GM10248 (cell line): ENCODE measurements around the gene PXK.
"Not testable (repeated sequence)": the region's sequence is repeated elsewhere in the genome, so short reads cannot be mapped to it uniquely, and the experiment has no call there.

Experiments used
- CTCF ChIA-PET: fragments of 300-600 bp; sonication (Branson Sonifier 250); formaldehyde crosslinking; extraction: SDS; loops from one replicate; lab custom pipeline; 2021; ENCODE audit warnings: antibody characterized with exemption; lab: Yijun Ruan, JAX
- POLR2A ChIA-PET: fragments of 350-650 bp; sonication (Branson Sonifier 250); formaldehyde crosslinking; extraction: SDS; loops from one replicate; lab custom pipeline; 2020; ENCODE audit warnings: antibody characterized with exemption; lab: Yijun Ruan, JAX
- DNase-seq: peaks from one replicate; pipeline ENCODE4 v3.0.0; 2012; ENCODE audit errors: extremely low spot score
- TF ChIP-seq, protein P1 (sequence below): IDR thresholded peaks from 2 replicates; pipeline ENCODE4 v1.5.1; 2012; ENCODE audit warnings: mild to moderate bottlenecking, low read depth; ENCODE audit errors: extremely low read depth, missing control alignments, control extremely low read depth

PXK gene

DNA sequence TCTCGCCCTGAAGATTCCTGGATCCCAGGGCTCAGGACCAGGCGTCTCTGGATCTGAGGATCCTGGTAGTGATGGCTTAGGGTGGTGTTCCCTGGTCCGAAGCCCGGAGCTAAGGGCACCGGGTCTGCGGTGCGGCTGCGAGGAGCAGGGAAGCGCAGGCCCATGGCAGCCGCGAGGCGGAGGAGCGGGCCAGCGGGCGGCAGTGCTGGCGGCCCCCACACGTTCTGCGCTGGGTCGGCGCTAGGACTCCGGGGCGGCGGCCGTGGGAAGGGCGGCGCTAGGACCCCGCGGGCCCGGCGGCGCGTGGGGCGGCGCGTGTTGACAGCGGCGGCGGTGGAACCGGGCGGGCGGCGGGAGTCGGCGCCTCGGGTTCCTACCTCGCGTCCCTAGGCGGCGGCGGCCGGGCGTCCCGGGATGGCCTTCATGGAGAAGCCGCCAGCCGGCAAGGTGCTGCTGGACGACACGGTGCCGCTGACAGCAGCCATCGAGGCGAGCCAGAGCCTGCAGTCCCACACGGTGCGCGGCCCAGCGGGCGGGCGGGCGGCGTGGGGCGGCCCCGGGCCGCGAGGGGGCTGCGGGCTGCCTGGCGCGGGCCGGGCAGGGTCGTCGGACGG is at the start of gene PXK:
Gene PXK, plus strand, starts transcription at position 318 of the 614 bp plus-strand sequence. Its CDS starts 97 bp downstream, at position 415.
- ChIA-PET POLR2A (no interaction called here), CTCF (interaction anchor here (0.7 to 11.5 kb wide), 13 partner anchors 11 to 161 kb away, joined by 3 to 101 read pairs (median 7); partner anchors contain the start of genes HTD2, KCTD6 and RPP14)
- DNase-seq = peak; percentile 84
- TF ChIP-seq, protein P1, sequence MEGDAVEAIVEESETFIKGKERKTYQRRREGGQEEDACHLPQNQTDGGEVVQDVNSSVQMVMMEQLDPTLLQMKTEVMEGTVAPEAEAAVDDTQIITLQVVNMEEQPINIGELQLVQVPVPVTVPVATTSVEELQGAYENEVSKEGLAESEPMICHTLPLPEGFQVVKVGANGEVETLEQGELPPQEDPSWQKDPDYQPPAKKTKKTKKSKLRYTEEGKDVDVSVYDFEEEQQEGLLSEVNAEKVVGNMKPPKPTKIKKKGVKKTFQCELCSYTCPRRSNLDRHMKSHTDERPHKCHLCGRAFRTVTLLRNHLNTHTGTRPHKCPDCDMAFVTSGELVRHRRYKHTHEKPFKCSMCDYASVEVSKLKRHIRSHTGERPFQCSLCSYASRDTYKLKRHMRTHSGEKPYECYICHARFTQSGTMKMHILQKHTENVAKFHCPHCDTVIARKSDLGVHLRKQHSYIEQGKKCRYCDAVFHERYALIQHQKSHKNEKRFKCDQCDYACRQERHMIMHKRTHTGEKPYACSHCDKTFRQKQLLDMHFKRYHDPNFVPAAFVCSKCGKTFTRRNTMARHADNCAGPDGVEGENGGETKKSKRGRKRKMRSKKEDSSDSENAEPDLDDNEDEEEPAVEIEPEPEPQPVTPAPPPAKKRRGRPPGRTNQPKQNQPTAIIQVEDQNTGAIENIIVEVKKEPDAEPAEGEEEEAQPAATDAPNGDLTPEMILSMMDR = peak; percentile 41

DNA sequence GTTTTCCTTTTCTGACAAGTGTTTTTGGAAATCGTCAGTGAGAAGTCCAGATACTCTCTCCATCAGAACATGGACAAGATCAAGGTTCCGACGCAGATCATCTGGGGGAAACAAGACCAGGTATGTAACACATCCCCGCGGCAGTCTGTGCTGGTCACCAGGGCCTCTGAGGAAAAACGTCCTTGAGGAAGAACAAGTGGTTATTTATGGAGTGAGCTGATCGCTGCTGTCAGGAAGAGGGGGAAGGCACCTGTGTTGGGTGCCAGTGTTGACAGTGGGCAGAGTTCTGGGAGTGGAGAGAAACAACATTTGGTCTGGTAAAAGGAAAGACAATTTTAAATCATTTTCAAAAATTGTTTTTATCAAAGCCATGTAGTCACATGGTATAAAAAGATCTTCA is 47.4 kb upstream of the PXK start:
- ChIA-PET CTCF (interaction anchor here (1.1 to 3.8 kb wide), 4 partner anchors 11 to 97 kb away, joined by 3 to 17 read pairs (median 4); partner anchors contain the start of genes HTD2 and RPP14), POLR2A (no interaction called here)
- TF ChIP-seq, protein P1 = no peak
- no peak for DNase-seq

GRCh38 chr3:58287354-58287753 is 45.3 kb upstream of the PXK start:
- no peak for DNase-seq
- TF ChIP-seq, protein P1 = no peak
- ChIA-PET POLR2A (no interaction called here), CTCF (interaction anchor here (0.7 to 3.8 kb wide), 2 partner anchors 9 to 13 kb away, joined by 3 to 17 read pairs; no protein-coding TSS in a partner anchor)

GRCh38 chr3:58288011-58288728 is 44.5 kb upstream of the PXK start:
- TF ChIP-seq, protein P1 = no peak
- CTCF ChIA-PET = interaction anchor here (0.7 to 3.8 kb wide), 2 partner anchors 8 to 12 kb away, joined by 3 to 17 read pairs; no protein-coding TSS in a partner anchor
- DNase-seq = no peak
- POLR2A ChIA-PET = no interaction called here

GRCh38 chr3:58288964-58289613 is 43.6 kb upstream of the PXK start:
- POLR2A ChIA-PET, DNase-seq, CTCF ChIA-PET: not testable (repeated sequence)

- DNase-seq, POLR2A ChIA-PET: not testable (repeated sequence)
- CTCF ChIA-PET = interaction anchor here (19.6 kb wide), 1 partner anchor 107 kb away, joined by 560 read pairs; no protein-coding TSS in a partner anchor
These were observed 42.2 kb upstream of the PXK start for GRCh38 chr3:58290446-58290845.

DNA sequence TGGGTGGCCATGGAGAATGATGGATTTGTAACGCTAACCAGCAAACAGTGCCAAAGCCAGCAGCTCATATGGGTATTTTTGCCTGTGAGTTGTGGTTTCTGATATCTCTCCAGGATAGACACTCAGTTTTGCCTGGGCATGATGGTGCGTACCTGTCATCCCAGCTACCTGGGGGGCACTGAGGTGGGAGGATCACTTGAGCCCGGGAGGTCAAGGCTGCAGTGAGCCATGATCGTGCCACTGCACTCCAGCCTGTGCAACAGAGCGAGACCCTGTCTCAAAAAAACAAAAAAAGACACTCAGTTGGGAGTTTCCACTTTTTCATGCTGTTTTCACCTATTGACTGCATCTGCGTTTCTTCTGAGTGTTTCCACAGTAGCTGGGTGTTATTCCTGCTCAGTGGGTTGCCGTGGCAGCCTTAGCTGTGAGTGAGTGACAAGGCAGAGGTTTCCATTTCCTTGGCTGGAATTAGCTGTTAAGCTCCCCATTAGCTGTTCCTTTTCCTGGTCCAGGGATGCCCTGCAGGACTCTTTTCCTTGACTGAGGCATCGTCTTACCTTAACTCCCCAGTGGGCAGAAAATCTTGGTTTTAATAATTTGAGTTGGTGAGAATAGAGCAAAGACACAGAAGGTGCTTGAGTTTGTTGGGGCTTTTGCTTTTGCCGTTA is 40.9 kb upstream of the PXK start:
- POLR2A ChIA-PET = no interaction called here
- TF ChIP-seq, protein P1 = no peak

More for the DNA sequence above, 40.9 kb upstream of the PXK start:
- CTCF ChIA-PET = interaction anchor here (0.9 to 19.6 kb wide), 4 partner anchors 14 to 108 kb away, joined by 3 to 560 read pairs (median 26); partner anchors contain the start of genes HTD2 and RPP14
- no peak for DNase-seq
